NK-92 (cell line): ENCODE data around the gene CEP128.

ENCODE experiments used
- DNase-seq: peaks from one replicate; lab custom pipeline; 2025; ENCODE audit not compliant: unreplicated experiment; lab: John Stamatoyannopoulos, UW

Gene CEP128

GRCh38 chr14:80780500-80780899, 161.0 kb downstream of the CEP128 start:
- DNase-seq = no peak

GRCh38 chr14:80776657-80777056, 164.9 kb downstream of the CEP128 start:
- DNase-seq = no peak

GRCh38 chr14:80776186-80776585, 165.4 kb downstream of the CEP128 start:
- no peak for DNase-seq

GRCh38 chr14:80772504-80772903, 169.0 kb downstream of the CEP128 start:
- DNase-seq = no peak

GRCh38 chr14:80771201-80771600, 170.3 kb downstream of the CEP128 start:
- no peak for DNase-seq

- no peak for DNase-seq
Observed at GRCh38 chr14:80770114-80770908, 171.2 kb downstream of the CEP128 start.

- DNase-seq = no peak
Observed at GRCh38 chr14:80768646-80769045, 172.9 kb downstream of the CEP128 start.

GRCh38 chr14:80764921-80765507, 176.5 kb downstream of the CEP128 start:
- no peak for DNase-seq

GRCh38 chr14:80764496-80764895, 177.0 kb downstream of the CEP128 start:
- no peak for DNase-seq

- DNase-seq = no peak
Observed at GRCh38 chr14:80762641-80763228, 178.8 kb downstream of the CEP128 start.

- no peak for DNase-seq
Observed at GRCh38 chr14:80754696-80755095, 186.8 kb downstream of the CEP128 start.

GRCh38 chr14:80751285-80751684, 190.3 kb downstream of the CEP128 start:
- DNase-seq = no peak

- no peak for DNase-seq
Observed at GRCh38 chr14:80726211-80726610, 215.3 kb downstream of the CEP128 start.

- no peak for DNase-seq
Observed at GRCh38 chr14:80718940-80719339, 222.6 kb downstream of the CEP128 start.

- no peak for DNase-seq
Observed at GRCh38 chr14:80714474-80714873, 227.1 kb downstream of the CEP128 start.

- DNase-seq = no peak
Observed at GRCh38 chr14:80713076-80713850, 228.3 kb downstream of the CEP128 start.

- no peak for DNase-seq
Observed at GRCh38 chr14:80705241-80705980, 236.1 kb downstream of the CEP128 start.

GRCh38 chr14:80700601-80701000, 240.9 kb downstream of the CEP128 start:
- DNase-seq = no peak

- no peak for DNase-seq
Observed at GRCh38 chr14:80699861-80700260, 241.7 kb downstream of the CEP128 start.

- no peak for DNase-seq
Observed at GRCh38 chr14:80698974-80699373, 242.6 kb downstream of the CEP128 start.

GRCh38 chr14:80695869-80696268, 245.7 kb downstream of the CEP128 start:
- DNase-seq = no peak
